HepG2 (cell line): ENCODE measurements around the gene SKI. TPM values are rescaled to one million over a fixed set of nuclear protein-coding genes. Genes with fewer than 3 reads are reported as not detected.

Experiments used
- ATAC-seq: fragments of 200-7000 bp; cut with Tn5 transposase; 3 replicates; pipeline ENCODE4 v1.9.1; 2020; ENCODE audit warnings: mild to moderate bottlenecking, moderate library complexity
- BruUV-seq: library from RNA; stranded (reverse); fragments of 400-500 nt; replicated peaks from 2 replicates; lab custom pipeline; 2021; lab: Mats Ljungman, UMichigan
- CTCF ChIA-PET: fragments of 300-600 bp; formaldehyde crosslinking; extraction: SDS; loops from one replicate; lab custom pipeline; 2021; ENCODE audit warnings: low total read pairs, inconsistent platforms, low intra/inter-chr PET ratio; lab: Yijun Ruan, JAX
- POLR2A ChIA-PET: fragments of 350-600 bp; sonication (Branson Sonifier 250); formaldehyde crosslinking; loops from one replicate; lab custom pipeline; 2020; ENCODE audit warnings: antibody characterized with exemption, inconsistent platforms; lab: Yijun Ruan, JAX
- DNase-seq: peaks from one replicate; pipeline ENCODE4 v3.0.0-alpha.2; 2015; ENCODE audit warnings: low spot score
- FAIRE-seq: peaks from 3 replicates; lab custom pipeline; 2011; peaks lifted over from hg19 to GRCh38; lab: Jason Lieb, UNC
- H2AFZ ChIP-seq: one replicate; pipeline ENCODE4 v1.6.1; 2011; ENCODE audit warnings: low read length, inconsistent platforms
- H3K27ac ChIP-seq: fragments of 300-600 bp; 3 replicates; pipeline ENCODE4 v1.8.0; 2011; ENCODE audit warnings: mixed run types, mild to moderate bottlenecking, mixed read lengths, low read length, inconsistent platforms; ENCODE audit not compliant: insufficient read depth; ENCODE audit errors: extremely low read length
- H3K27me3 ChIP-seq, 2 experiments: fragments of 200-600 bp in 1 of 2; 2 replicates in 1 of 2; 3 replicates in 1 of 2; pipeline versions ENCODE4 v1.6.0 to v1.8.0; 2011; ENCODE audit warnings: low read length in 2 of 2, mild to moderate bottlenecking in 2 of 2, moderate library complexity in 2 of 2, inconsistent platforms in 1 of 2; ENCODE audit not compliant: insufficient read depth in 2 of 2, control insufficient read depth in 1 of 2
- H3K36me3 ChIP-seq, 2 experiments: fragments of 200-600 bp in 1 of 2; replicated peaks in 1 of 2; 2 replicates in 1 of 2; 3 replicates in 1 of 2; pipeline versions ENCODE4 v1.5.1 to v1.8.0; 2011; ENCODE audit warnings: low read length in 2 of 2, inconsistent platforms in 1 of 2; ENCODE audit not compliant: insufficient read depth in 2 of 2, control insufficient read depth in 1 of 2
- H3K4me1 ChIP-seq: 2 replicates; pipeline ENCODE4 v1.5.1; 2012; ENCODE audit warnings: low read length, inconsistent platforms; ENCODE audit not compliant: insufficient read depth
- H3K4me2 ChIP-seq: 2 replicates; pipeline ENCODE4 v1.6.0; 2011; ENCODE audit warnings: low read depth, low read length, inconsistent platforms
- H3K4me3 ChIP-seq, 3 experiments: fragments of 200-600 bp in 1 of 3; sonication (generic), shearing (Covaris generic) in 1 of 3; replicated peaks in 1 of 3; 2 replicates each; pipeline ENCODE4 v1.5.1; 2011 to 2016; ENCODE audit warnings: low read length in 3 of 3, inconsistent platforms in 2 of 3, low read depth in 2 of 3, mild to moderate bottlenecking in 2 of 3, control low read depth in 1 of 3, mixed read lengths in 1 of 3; ENCODE audit not compliant: insufficient read depth in 1 of 3
- H3K79me2 ChIP-seq: one replicate; pipeline ENCODE4 v1.6.1; 2011; ENCODE audit warnings: low read length, inconsistent platforms; ENCODE audit not compliant: insufficient read depth
- H3K9ac ChIP-seq: 2 replicates; pipeline ENCODE4 v1.6.0; 2011; ENCODE audit warnings: mild to moderate bottlenecking, low read depth, low read length, inconsistent platforms; ENCODE audit not compliant: insufficient read depth
- H3K9me3 ChIP-seq: 2 replicates; pipeline ENCODE4 v1.5.1; 2012; ENCODE audit warnings: mild to moderate bottlenecking, low read length
- H4K20me1 ChIP-seq: 2 replicates; pipeline ENCODE4 v1.6.0; 2011; ENCODE audit warnings: inconsistent platforms, mild to moderate bottlenecking, low read length, moderate library complexity; ENCODE audit not compliant: insufficient read depth
- CBFB ChIP-seq: sonication (generic); formaldehyde crosslinking; IDR thresholded peaks from 2 replicates; pipeline ENCODE4 v1.4.0; 2020; ENCODE audit warnings: missing genetic modification reagents
- CREB1 ChIP-seq, 2 experiments: fragments of 450-650 bp in 1 of 2; IDR thresholded peaks; 2 replicates each; pipeline ENCODE4 v1.6.1; 2016 to 2017; ENCODE audit warnings: control low read depth in 1 of 2, mild to moderate bottlenecking in 1 of 2, missing compliant biosample characterization in 1 of 2, missing genetic modification characterization in 1 of 2
- FOSL2 ChIP-seq: sonication (generic); formaldehyde crosslinking; IDR thresholded peaks from 2 replicates; pipeline ENCODE4 v1.4.0; 2020; ENCODE audit warnings: missing genetic modification reagents
- HDAC1 ChIP-seq: sonication (generic); formaldehyde crosslinking; IDR thresholded peaks from 2 replicates; pipeline ENCODE4 v1.5.1; 2020; ENCODE audit warnings: mild to moderate bottlenecking, missing genetic modification reagents
- HOXA7 ChIP-seq: sonication (generic); formaldehyde crosslinking; IDR thresholded peaks from 2 replicates; pipeline ENCODE4 v1.8.1; 2022; ENCODE audit warnings: mild to moderate bottlenecking, missing genetic modification reagents, moderate library complexity
- IKZF1 ChIP-seq: fragments of 450-650 bp; IDR thresholded peaks from 2 replicates; pipeline ENCODE4 v1.7.1; 2016
- PATZ1 ChIP-seq: sonication (generic); formaldehyde crosslinking; IDR thresholded peaks from 2 replicates; pipeline ENCODE4 v1.4.0; 2020; ENCODE audit warnings: missing genetic modification reagents
- SAP130 ChIP-seq: IDR thresholded peaks from 2 replicates; pipeline ENCODE4 v1.6.1; 2016; ENCODE audit warnings: low read depth
- SMARCE1 ChIP-seq: fragments of 450-650 bp; IDR thresholded peaks from 2 replicates; pipeline ENCODE4 v1.6.1; 2017; ENCODE audit warnings: borderline replicate concordance
- SRSF9 ChIP-seq: fragments of 200-400 bp; formaldehyde crosslinking; IDR thresholded peaks from 2 replicates; pipeline ENCODE4 v1.6.1; 2018; ENCODE audit warnings: borderline replicate concordance, mild to moderate bottlenecking, low read depth, low read length; ENCODE audit not compliant: insufficient read depth, poor library complexity, severe bottlenecking
- TAF1 ChIP-seq: sonication (generic); formaldehyde crosslinking; IDR thresholded peaks from 2 replicates; pipeline ENCODE4 v1.4.0; 2020; ENCODE audit warnings: missing genetic modification reagents
- TP53 ChIP-seq: sonication (generic); formaldehyde crosslinking; conservative IDR thresholded peaks from 2 replicates; pipeline ENCODE4 v1.4.0; 2020; ENCODE audit warnings: missing genetic modification reagents
- ZBTB38 ChIP-seq: sonication (generic); formaldehyde crosslinking; IDR thresholded peaks from 2 replicates; pipeline ENCODE4 v1.5.1; 2020; ENCODE audit warnings: mild to moderate bottlenecking, missing genetic modification reagents
- ZBTB42 ChIP-seq: sonication (generic); formaldehyde crosslinking; IDR thresholded peaks from 2 replicates; pipeline ENCODE4 v1.5.0; 2020; ENCODE audit warnings: mild to moderate bottlenecking, missing genetic modification reagents
- ZBTB7B ChIP-seq: sonication (generic); formaldehyde crosslinking; IDR thresholded peaks from 2 replicates; pipeline ENCODE4 v1.4.0; 2020; ENCODE audit warnings: missing genetic modification reagents
- ZNF317 ChIP-seq: sonication (generic); formaldehyde crosslinking; IDR thresholded peaks from 2 replicates; pipeline ENCODE4 v1.5.0; 2020; ENCODE audit warnings: mild to moderate bottlenecking, missing genetic modification reagents
- ZNF549 ChIP-seq: sonication (generic); formaldehyde crosslinking; IDR thresholded peaks from 2 replicates; pipeline ENCODE4 v1.5.0; 2020; ENCODE audit warnings: missing genetic modification reagents
- ZNF576 ChIP-seq: sonication (generic); formaldehyde crosslinking; IDR thresholded peaks from 2 replicates; pipeline ENCODE4 v1.4.0; 2020; ENCODE audit warnings: mild to moderate bottlenecking, missing genetic modification reagents
- ZNF713 ChIP-seq: sonication (generic); formaldehyde crosslinking; IDR thresholded peaks from 2 replicates; pipeline ENCODE4 v1.4.0; 2020; ENCODE audit warnings: mild to moderate bottlenecking, missing genetic modification reagents
- ZNF777 ChIP-seq: sonication (generic); formaldehyde crosslinking; IDR thresholded peaks from 2 replicates; pipeline ENCODE4 v1.4.0; 2020; ENCODE audit warnings: missing genetic modification reagents
- ZNF816 ChIP-seq: sonication (generic); formaldehyde crosslinking; IDR thresholded peaks from 2 replicates; pipeline ENCODE4 v1.8.0; 2022; ENCODE audit warnings: missing genetic modification reagents, mild to moderate bottlenecking, borderline replicate concordance
- ZNF891 ChIP-seq: sonication (generic); formaldehyde crosslinking; IDR thresholded peaks from 2 replicates; pipeline ENCODE4 v1.5.0; 2020; ENCODE audit warnings: mild to moderate bottlenecking, missing genetic modification reagents
- WGBS: methylation state at CpG from one replicate; pipeline ENCODE4 v1.1.6; 2017; ENCODE audit warnings: low lambda C conversion rate; 5-methylcytosine and 5-hydroxymethylcytosine counted together
- in situ Hi-C: cut with HindIII; loops from 2 replicates; pipeline ENCODE4 v1.10.0; 2017; ENCODE audit warnings: low pct_unique_long_range_greater_than_20kb; ENCODE audit not compliant: extremely low pct_ligation_motif_present
- intact Hi-C: fragments of 100-400 bp; cut with micrococcal nuclease; formaldehyde crosslinking; loops from one replicate; pipeline ENCODE4 v1.10.0; 2022; ENCODE audit not compliant: unreplicated experiment
- polyA plus RNA-seq, 8 experiments: library from polyadenylated mRNA; depleted of rRNA in 3 of 8; stranded (reverse) in 7 of 8; unstranded in 1 of 8; fragments of >200 nt; fragmentation: Illumina TruSeq in 4 of 8; extraction: Trizol in 4 of 8; gene quantifications; 2 replicates each; pipeline versions ENCODE4 v1.2.1 to v1.2.3, GENCODE V29; 2011 to 2016; ENCODE audit warnings: low read depth in 4 of 8, missing spikeins in 1 of 8, mixed read lengths in 1 of 8; ENCODE audit not compliant: insufficient read depth in 1 of 8
- total RNA-seq, 5 experiments: library from RNA; depleted of rRNA; stranded (reverse); fragments of >200 nt; fragmentation: Illumina TruSeq; extraction: Trizol; gene quantifications; 2 replicates each; pipeline ENCODE4 v1.2.3, GENCODE V29; 2016; ENCODE audit warnings: low read depth in 1 of 5

SKI gene
- total and polyA plus RNA-seq, 2 of the 13 experiments (the other 11 are each of a cell fraction or from before 2014, with no cell fraction given): 4.7 to 6.9 TPM

- CTCF ChIA-PET: no interaction called here
- ATAC-seq (no peak), DNase-seq (peak; percentile 28), FAIRE-seq (no peak)
- Histone ChIP-seq H3K4me3 (peak overlapping the region in 2 of 3 experiments; percentile 23 to 78; a peak in 3 of 6 replicates), H3K4me1 (peaks cover 65% of the 10 kb centered on the region), H3K36me3 (no peaks in the 10 kb centered on the region), H3K79me2 (no peaks in the 10 kb centered on the region), H2AFZ (peak overlapping the region; percentile 11), H3K9me3 (no peaks in the 10 kb centered on the region), H4K20me1 (no peaks in the 10 kb centered on the region), H3K4me2 (peak overlapping the region; percentile 95), H3K9ac (peak overlapping the region; percentile 78), H3K27me3 (peaks cover 13 to 45% of the 10 kb centered on the region in 2 experiments), H3K27ac (no peak overlapping the region)
- POLR2A ChIA-PET: interaction anchor here (0.7 to 2.9 kb wide), 5 partner anchors 19 to 122 kb away, joined by 3 to 9 read pairs (median 8); partner anchors contain the start of genes MORN1 and RER1
- no TSS peak for BruUV-seq
- in situ Hi-C loops (no loop called here), intact Hi-C loops (no loop called here)
- WGBS: 47% methylated on average over 4 of the region's 32 CpGs
- TF ChIP-seq TAF1 (CRISPR knock-in tag) (peak; percentile 27; the same call in 1 of the 2 replicates), ZBTB38 (0 out of 2 replicates have a peak, but pooled peaks have one; percentile 15), ZBTB7B (CRISPR knock-in tag) (0 out of 2 replicates have a peak, but pooled peaks have one; percentile 14), ZNF891 (CRISPR knock-in tag) (no peak), IKZF1 (no peak), ZBTB42 (CRISPR knock-in tag) (no peak), FOSL2 (no peak), SAP130 (CRISPR knock-in tag) (0 out of 2 replicates have a peak, but pooled peaks have one; percentile 22), SRSF9 (no peak), ZNF576 (no peak), PATZ1 (CRISPR knock-in tag) (peak; percentile 25; the same call in 1 of the 2 replicates), HDAC1 (peak; percentile 17; the same call in 1 of the 2 replicates), ZNF816 (CRISPR knock-in tag) (no peak), HOXA7 (no peak), ZNF713 (no peak), TP53 (CRISPR knock-in tag) (no peak), CREB1 (IDR thresholded peaks at IDR 0.05) (no peak), CREB1 (CRISPR knock-in tag; IDR thresholded peaks at IDR 0.05) (no peak), ZNF777 (no peak), CBFB (CRISPR knock-in tag) (no peak), ZNF549 (CRISPR knock-in tag) (no peak), SMARCE1 (no peak), ZNF317 (CRISPR knock-in tag) (no peak)
Measured at GRCh38 chr1:2317230-2318065, 89.3 kb downstream of the SKI start.
